Activated CD8-positive, alpha-beta memory T cell treated with anti-CD3 and anti-CD28 coated beads, Interleukin-2, amount 50 U/mL, for 24 hours (primary cell): ENCODE measurements around the gene TEDC1.
"Not testable (repeated sequence)": the region's sequence is repeated elsewhere in the genome, so short reads cannot be mapped to it uniquely, and the experiment has no call there.

ENCODE experiments used
- DNase-seq: peaks from one replicate; pipeline ENCODE4 v3.0.0-alpha.2; 2020; ENCODE audit errors: extremely low read depth

The TEDC1 gene

GRCh38 chr14:105537580-105538474 is 46.8 kb downstream of the TEDC1 start:
- no peak for DNase-seq

DNA sequence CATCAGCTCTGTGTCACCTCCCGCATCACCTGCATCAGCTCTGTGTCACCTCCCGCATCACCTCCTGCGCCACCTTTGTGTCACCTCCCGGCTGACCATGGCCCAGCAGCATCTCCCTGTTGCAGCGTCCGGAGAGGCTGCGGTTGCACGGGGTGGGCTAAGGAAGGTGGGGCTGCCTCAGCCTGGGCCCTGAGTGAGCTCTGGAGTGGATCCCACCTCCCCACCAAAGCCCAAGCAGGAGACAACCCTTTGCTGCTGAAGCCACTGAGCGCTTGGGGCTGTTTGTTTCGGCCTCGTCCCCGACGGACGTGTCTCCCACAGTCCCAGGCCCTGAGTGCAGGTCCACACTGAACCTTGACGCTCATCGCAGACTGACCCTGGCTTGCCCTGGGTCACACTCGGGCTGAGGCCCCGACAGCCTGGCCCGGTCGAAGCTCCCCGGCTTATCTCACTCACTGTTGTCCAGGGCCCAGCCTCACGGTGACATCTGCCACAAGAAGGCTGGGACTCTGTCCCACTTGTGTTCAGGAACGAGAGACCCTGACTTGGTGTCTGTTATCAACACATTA is 47.5 kb downstream of the TEDC1 start:
- DNase-seq, result no peak

GRCh38 chr14:105540811-105541210 is 49.8 kb downstream of the TEDC1 start:
- no peak for DNase-seq

DNA sequence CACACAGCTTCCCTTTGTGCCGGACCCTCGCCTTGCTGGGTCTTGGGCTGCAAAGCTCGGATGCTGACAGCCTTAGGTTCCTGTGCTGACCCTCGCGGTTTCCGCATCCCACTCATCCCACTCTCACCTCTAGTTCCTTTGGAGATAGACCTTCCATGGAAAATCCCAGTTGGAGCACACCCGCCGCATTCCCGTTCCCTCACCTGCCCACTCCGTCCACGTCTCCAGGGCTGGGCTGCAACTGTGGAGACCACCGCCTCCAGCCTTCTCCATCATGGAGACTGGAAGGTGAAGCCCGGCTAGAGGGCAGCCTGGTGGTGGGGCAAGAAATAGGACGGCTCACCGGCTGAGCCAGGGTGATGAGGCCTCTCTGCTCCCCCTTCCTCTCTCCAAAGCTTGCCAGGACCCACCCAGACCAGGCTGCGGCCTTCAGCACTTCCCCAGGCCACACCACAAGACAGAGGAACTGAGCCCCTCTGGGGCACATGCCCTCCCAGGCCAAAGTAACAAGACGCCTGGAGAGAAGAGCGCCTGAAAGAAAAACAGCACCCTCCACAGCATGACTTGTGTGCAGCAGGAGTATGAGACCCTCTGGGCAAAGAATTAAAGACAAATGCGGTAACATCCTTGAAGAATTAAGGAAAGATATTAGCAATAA is 50.3 kb downstream of the TEDC1 start:
- no peak for DNase-seq

DNA sequence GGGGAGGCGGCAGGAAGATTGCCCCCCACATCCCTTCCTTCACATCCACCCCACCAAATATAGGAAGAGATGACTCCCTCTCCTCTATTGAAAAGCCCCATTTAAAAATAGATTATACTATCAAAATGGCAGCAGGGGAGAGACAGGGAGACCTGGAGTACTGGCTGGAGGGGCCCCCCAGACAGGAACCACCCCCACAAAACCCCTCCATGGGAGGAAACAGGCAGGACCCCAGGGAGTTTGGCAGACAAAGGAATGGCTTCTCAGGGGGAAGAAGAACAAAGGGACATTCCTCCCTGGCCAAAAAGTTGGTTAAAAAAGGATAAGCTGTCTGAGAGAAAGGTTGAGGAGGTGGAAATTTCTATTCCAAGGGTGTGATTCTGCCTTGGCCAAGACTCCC is 54.6 kb downstream of the TEDC1 start:
- not testable (repeated sequence) for DNase-seq

- not testable (repeated sequence) for DNase-seq
These were observed 55.4 kb downstream of the TEDC1 start for GRCh38 chr14:105546410-105546809.

DNA sequence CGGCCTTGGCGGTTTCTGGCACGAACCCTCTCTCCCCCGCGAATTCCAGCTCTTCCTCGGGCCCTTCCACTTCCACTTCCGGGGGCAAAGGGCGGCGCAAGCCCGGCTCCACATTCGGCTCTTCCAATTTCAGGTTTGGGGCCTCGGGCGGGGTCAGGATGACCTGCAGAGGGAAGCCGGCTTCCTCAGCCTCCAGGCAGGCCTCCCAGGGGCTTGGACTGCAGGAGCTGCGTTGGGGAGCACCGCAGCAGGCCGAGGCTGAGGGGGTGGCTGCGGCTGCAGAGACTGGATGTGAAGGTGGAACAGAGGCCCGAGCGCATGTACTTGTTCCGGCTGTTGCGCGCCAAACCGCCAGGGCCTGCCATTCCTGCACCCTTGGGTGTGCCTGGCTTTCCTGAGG is 56.0 kb downstream of the TEDC1 start:
- DNase-seq, result not testable (repeated sequence)

DNA sequence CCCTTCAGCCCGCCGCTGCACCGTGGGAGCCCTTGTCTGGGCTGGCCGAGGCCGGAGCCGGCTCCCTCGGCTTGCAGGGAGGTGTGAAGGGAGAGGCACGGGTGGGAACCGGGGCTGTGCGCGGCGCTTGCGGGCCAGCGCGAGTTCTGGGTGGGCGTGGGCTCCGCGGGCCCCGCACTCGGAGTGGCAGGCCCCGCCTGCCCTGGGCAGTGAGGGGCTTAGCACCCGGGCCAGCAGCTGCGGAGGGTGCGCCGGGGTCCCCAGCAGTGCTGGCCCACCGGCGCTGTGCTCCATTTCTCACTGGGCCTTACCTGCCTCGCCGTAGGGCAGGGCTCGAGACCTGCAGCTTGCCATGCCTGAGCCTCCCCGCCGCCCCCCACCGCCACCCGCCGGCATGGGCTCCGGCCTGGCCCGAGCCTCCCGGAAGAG is 56.7 kb downstream of the TEDC1 start:
- no peak for DNase-seq
